NCI-H1105 (cell line): ENCODE data around the gene MKNK2.
A peak's percentile ranks its signal among the peaks of the same experiment; 100 is the strongest.
"Not testable (repeated sequence)": the region's sequence is repeated elsewhere in the genome, so short reads cannot be mapped to it uniquely, and the experiment has no call there.

Source experiments
- DNase-seq: peaks from one replicate; lab custom pipeline; 2025; lab: John Stamatoyannopoulos, UW

The MKNK2 gene

GRCh38 chr19:2050991-2051772 lies at the start of gene MKNK2:
Gene MKNK2 (minus strand): TSS chr19:2051244. CDS start chr19:2050851, 393 bp downstream.
- peak; percentile 86 for DNase-seq

- DNase-seq = no peak
Measured at GRCh38 chr19:2100719-2101061, 49.6 kb upstream of the MKNK2 start.

GRCh38 chr19:2099937-2100718 lies 49.1 kb upstream of the MKNK2 start:
- DNase-seq = no peak

GRCh38 chr19:2099054-2099501 lies 48.0 kb upstream of the MKNK2 start:
- no peak for DNase-seq

GRCh38 chr19:2097886-2098327 lies 46.9 kb upstream of the MKNK2 start:
- no peak for DNase-seq

GRCh38 chr19:2097203-2097885 lies 46.3 kb upstream of the MKNK2 start:
- peak; percentile 23 for DNase-seq

- peak; percentile 96 for DNase-seq
Measured at GRCh38 chr19:2096480-2097202, 45.6 kb upstream of the MKNK2 start, which contains the start of gene IZUMO4. Gene IZUMO4 (plus strand): TSS chr19:2096915. CDS start chr19:2096946, 31 bp downstream.

- peak; percentile 95 for DNase-seq
Measured at GRCh38 chr19:2096034-2096479, 45.0 kb upstream of the MKNK2 start, which contains the start of gene MOB3A. Gene MOB3A (minus strand): TSS chr19:2096326. CDS start chr19:2078560, 17,766 bp downstream.

- not testable (repeated sequence) for DNase-seq
Measured at GRCh38 chr19:2091926-2092525, 41.0 kb upstream of the MKNK2 start.

- no peak for DNase-seq
Measured at GRCh38 chr19:2089727-2090053, 38.6 kb upstream of the MKNK2 start.

GRCh38 chr19:2089001-2089711 lies 38.1 kb upstream of the MKNK2 start:
- DNase-seq = no peak

GRCh38 chr19:2087621-2088100 lies 36.6 kb upstream of the MKNK2 start:
- DNase-seq = no peak

- not testable (repeated sequence) for DNase-seq
Measured at GRCh38 chr19:2086695-2087620, 35.9 kb upstream of the MKNK2 start.

GRCh38 chr19:2084993-2085720 lies 34.1 kb upstream of the MKNK2 start:
- DNase-seq = no peak

GRCh38 chr19:2083174-2083854 lies 32.3 kb upstream of the MKNK2 start:
- no peak for DNase-seq

- no peak for DNase-seq
Measured at GRCh38 chr19:2081873-2082810, 31.1 kb upstream of the MKNK2 start.
